ENCODE results near the gene EIF2D. TPM values are rescaled to one million over a fixed set of nuclear protein-coding genes. Genes with fewer than 3 reads are reported as not detected.

EIF2D gene
- total and polyA plus RNA-seq, 2 of the 8 experiments (the other 6 are each of a cell fraction or from before 2014, with no cell fraction given) = 36.1 to 37.1 TPM

DNA sequence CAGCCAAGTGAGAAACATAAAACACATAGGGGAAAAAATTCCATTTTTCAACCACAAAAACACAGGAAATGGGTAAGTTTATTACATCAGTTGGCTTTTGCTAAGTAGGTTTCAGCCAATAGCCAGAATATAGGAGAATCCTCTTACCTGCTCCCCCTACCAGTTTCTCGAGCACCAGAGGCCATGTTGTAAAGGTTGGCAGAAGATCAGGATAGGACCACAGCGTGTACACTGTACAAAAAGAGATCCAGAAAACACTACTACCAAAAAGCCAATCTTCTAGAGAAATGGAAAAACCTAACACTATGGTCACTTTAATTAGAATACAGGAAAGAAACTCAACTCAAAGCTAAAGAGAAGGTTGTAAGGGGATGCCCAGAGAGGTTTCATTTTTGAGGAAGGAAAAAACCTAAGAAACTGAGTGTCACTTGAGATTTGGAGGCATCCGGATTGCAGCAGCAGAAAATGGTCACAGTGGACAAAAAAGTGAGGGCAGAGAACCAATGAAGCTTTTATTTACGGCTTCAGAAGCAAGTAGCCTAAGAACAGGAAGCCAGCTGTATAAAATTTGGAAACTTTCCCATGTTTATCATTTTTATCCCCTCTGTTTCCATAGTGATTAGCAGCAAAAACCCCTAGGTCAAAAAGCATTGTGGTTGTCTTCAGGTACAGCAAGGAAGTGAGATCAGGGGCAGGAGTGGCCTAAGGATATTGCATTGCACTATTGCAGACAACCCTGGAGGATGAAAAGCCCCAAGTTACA lies 2.9 kb downstream of the EIF2D start (continued):
- TF ChIP-seq, protein P1, sequence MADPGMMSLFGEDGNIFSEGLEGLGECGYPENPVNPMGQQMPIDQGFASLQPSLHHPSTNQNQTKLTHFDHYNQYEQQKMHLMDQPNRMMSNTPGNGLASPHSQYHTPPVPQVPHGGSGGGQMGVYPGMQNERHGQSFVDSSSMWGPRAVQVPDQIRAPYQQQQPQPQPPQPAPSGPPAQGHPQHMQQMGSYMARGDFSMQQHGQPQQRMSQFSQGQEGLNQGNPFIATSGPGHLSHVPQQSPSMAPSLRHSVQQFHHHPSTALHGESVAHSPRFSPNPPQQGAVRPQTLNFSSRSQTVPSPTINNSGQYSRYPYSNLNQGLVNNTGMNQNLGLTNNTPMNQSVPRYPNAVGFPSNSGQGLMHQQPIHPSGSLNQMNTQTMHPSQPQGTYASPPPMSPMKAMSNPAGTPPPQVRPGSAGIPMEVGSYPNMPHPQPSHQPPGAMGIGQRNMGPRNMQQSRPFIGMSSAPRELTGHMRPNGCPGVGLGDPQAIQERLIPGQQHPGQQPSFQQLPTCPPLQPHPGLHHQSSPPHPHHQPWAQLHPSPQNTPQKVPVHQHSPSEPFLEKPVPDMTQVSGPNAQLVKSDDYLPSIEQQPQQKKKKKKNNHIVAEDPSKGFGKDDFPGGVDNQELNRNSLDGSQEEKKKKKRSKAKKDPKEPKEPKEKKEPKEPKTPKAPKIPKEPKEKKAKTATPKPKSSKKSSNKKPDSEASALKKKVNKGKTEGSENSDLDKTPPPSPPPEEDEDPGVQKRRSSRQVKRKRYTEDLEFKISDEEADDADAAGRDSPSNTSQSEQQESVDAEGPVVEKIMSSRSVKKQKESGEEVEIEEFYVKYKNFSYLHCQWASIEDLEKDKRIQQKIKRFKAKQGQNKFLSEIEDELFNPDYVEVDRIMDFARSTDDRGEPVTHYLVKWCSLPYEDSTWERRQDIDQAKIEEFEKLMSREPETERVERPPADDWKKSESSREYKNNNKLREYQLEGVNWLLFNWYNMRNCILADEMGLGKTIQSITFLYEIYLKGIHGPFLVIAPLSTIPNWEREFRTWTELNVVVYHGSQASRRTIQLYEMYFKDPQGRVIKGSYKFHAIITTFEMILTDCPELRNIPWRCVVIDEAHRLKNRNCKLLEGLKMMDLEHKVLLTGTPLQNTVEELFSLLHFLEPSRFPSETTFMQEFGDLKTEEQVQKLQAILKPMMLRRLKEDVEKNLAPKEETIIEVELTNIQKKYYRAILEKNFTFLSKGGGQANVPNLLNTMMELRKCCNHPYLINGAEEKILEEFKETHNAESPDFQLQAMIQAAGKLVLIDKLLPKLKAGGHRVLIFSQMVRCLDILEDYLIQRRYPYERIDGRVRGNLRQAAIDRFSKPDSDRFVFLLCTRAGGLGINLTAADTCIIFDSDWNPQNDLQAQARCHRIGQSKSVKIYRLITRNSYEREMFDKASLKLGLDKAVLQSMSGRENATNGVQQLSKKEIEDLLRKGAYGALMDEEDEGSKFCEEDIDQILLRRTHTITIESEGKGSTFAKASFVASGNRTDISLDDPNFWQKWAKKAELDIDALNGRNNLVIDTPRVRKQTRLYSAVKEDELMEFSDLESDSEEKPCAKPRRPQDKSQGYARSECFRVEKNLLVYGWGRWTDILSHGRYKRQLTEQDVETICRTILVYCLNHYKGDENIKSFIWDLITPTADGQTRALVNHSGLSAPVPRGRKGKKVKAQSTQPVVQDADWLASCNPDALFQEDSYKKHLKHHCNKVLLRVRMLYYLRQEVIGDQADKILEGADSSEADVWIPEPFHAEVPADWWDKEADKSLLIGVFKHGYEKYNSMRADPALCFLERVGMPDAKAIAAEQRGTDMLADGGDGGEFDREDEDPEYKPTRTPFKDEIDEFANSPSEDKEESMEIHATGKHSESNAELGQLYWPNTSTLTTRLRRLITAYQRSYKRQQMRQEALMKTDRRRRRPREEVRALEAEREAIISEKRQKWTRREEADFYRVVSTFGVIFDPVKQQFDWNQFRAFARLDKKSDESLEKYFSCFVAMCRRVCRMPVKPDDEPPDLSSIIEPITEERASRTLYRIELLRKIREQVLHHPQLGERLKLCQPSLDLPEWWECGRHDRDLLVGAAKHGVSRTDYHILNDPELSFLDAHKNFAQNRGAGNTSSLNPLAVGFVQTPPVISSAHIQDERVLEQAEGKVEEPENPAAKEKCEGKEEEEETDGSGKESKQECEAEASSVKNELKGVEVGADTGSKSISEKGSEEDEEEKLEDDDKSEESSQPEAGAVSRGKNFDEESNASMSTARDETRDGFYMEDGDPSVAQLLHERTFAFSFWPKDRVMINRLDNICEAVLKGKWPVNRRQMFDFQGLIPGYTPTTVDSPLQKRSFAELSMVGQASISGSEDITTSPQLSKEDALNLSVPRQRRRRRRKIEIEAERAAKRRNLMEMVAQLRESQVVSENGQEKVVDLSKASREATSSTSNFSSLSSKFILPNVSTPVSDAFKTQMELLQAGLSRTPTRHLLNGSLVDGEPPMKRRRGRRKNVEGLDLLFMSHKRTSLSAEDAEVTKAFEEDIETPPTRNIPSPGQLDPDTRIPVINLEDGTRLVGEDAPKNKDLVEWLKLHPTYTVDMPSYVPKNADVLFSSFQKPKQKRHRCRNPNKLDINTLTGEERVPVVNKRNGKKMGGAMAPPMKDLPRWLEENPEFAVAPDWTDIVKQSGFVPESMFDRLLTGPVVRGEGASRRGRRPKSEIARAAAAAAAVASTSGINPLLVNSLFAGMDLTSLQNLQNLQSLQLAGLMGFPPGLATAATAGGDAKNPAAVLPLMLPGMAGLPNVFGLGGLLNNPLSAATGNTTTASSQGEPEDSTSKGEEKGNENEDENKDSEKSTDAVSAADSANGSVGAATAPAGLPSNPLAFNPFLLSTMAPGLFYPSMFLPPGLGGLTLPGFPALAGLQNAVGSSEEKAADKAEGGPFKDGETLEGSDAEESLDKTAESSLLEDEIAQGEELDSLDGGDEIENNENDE (IDR thresholded peaks at IDR 0.05; ENCODE audit: insufficient replicate concordance, low read length) = no peak
- TF ChIP-seq JUND (IDR thresholded peaks at IDR 0.05; ENCODE audit: low read length) (no peak), RAD21 (IDR thresholded peaks at IDR 0.05 in 1 of 2, conservative IDR thresholded peaks at IDR 0.05 in 1 of 2; ENCODE audit: low read depth in 2 of 2, low read length in 2 of 2) (no peak), E2F6 (IDR thresholded peaks at IDR 0.05) (no peak), EZH2 (IDR thresholded peaks at IDR 0.05; ENCODE audit: low read depth, low read length, severe bottlenecking) (no peak), ASH2L (IDR thresholded peaks at IDR 0.05; ENCODE audit: low read length) (no peak), SP2 (IDR thresholded peaks at IDR 0.05; ENCODE audit: low read length) (no peak), NANOG (IDR thresholded peaks at IDR 0.05; ENCODE audit: insufficient read depth, low read depth, low read length, poor library complexity, severe bottlenecking) (no peak), SRF (IDR thresholded peaks at IDR 0.05; ENCODE audit: low read depth, low read length) (no peak)

Measured in H1 (cell line).